ENCODE measurements around the gene MYL7.

Gene MYL7

DNA sequence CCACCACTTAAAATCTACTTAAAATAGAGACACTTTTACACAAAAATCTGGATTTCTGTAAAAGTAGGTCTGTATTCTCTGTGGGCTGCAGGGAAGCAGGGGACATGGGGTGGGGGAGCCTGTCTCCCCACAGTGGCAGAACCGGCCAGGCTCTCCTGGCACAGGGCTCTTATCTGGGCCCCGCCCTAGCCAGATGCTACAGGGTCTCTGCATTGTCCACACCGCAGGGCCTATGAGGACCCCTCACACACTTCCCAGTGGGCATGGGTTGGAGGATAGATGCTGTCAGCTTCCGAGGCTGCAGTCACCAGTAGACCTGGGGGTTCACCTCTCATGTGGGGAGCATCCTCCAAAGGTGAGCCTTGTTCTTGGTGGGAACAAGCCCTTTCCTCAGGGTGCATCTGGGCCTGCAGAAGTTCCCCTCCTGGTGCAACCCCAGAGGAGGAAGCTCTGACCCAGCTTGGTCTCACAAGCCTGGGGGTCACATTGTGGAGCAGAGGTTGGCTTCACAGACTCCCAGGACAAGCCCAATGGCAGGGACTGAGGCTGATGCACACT, 15.4 kb upstream of the MYL7 start:
- Histone ChIP-seq H3K4me3 (ENCODE audit: low read depth, low read length) (no peak overlapping the region), H3K9me3 (ENCODE audit: control insufficient read depth, insufficient read depth, low read length) (no peaks in the 10 kb centered on the region), H3K27me3 (ENCODE audit: control insufficient read depth, insufficient read depth, low read length) (no peaks in the 10 kb centered on the region), H3K36me3 (ENCODE audit: control insufficient read depth, insufficient read depth, low read length) (no peaks in the 10 kb centered on the region), H3K4me1 (ENCODE audit: control insufficient read depth, insufficient read depth, low read length) (peaks cover 4% of the 10 kb centered on the region; the same call in 1 of the 2 replicates), H3K9ac (ENCODE audit: low read depth, low read length) (no peak overlapping the region), H3K27ac (ENCODE audit: low read depth, low read length) (no peak overlapping the region)

DNA sequence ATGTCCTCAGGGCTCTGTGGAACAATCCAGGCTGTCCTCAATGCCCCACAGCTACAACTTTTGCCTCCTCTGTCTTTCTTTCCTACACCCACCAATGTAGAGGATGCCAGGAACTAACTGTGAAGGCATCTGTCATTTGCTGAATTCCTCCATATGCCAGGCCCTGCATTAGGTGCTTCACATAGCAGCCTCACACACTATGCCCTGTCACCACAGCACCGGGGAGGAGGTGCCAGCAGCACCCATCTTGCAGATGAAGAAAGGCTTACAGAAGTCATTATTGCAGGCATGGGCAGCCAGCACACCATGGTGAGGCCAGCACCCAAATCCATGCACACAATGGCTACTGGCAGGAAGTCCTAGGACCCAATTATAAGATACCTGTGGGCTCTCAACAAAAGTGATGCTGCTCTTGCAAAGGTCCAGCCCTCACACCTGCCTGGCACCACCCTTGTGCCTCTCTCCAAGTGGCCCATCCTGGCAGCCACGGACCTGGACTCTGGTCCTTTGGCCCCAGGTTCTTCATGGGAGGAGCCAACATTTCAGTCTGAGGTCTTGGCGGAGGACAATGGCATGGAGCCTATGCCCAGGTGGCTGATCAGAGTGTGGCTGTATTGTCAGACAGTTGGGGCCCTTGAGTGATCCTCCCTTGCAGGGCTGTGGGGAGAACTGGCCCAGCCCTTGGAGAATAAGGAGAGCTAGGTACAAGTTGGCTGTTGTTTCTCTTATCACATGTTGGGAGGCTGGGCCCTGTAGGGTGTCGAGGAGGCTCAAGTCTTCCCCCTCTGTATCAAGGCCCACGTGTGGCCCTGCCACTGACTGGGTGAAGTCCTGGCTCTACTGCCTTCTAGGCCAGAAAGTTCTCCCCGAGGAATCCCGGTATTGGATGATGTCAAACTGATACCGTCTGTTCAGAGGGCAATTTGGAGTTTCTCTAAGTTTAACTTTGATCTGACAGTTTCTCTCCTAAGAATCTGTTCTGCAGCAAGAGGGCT, 14.4 kb upstream of the MYL7 start:
- Histone ChIP-seq H3K9ac (ENCODE audit: low read depth, low read length) (no peak overlapping the region), H3K27me3 (ENCODE audit: control insufficient read depth, insufficient read depth, low read length) (no peaks in the 10 kb centered on the region)

DNA sequence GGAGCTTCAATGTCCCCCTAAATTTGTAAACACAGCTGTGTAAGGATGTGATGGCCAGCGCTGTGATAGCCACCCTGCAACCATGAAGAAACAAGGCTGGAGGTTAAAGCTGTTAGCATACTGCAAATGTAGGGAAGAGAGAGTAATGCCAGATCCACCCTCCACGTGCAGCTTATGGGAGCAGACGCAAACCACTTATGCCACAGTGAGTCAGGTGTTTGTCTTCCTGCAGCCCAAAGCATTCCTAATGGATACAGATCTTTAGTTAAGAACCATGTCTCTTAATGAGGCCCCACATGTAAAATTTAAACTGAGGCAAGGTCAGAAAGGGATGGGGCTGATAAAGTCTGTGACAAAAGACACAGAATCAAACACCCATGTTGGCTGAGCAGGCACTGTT, 13.6 kb upstream of the MYL7 start:
- peaks cover 4% of the 10 kb centered on the region; the same call in 1 of the 2 replicates for H3K4me1 ChIP-seq (ENCODE audit: control insufficient read depth, insufficient read depth, low read length)
- H3K4me3 ChIP-seq (ENCODE audit: low read depth, low read length), result no peak overlapping the region
- H3K27me3 ChIP-seq (ENCODE audit: control insufficient read depth, insufficient read depth, low read length), result no peaks in the 10 kb centered on the region
- H3K27ac ChIP-seq (ENCODE audit: low read depth, low read length), result no peak overlapping the region
- H3K36me3 ChIP-seq (ENCODE audit: control insufficient read depth, insufficient read depth, low read length), result no peaks in the 10 kb centered on the region
- H3K9me3 ChIP-seq (ENCODE audit: control insufficient read depth, insufficient read depth, low read length), result no peaks in the 10 kb centered on the region
- no peak overlapping the region for H3K9ac ChIP-seq (ENCODE audit: low read depth, low read length)

More for the DNA sequence above, 14.4 kb upstream of the MYL7 start:
- Histone ChIP-seq H3K9me3 (ENCODE audit: control insufficient read depth, insufficient read depth, low read length) (no peaks in the 10 kb centered on the region), H3K4me3 (ENCODE audit: low read depth, low read length) (no peak overlapping the region), H3K4me1 (ENCODE audit: control insufficient read depth, insufficient read depth, low read length) (peaks cover 4% of the 10 kb centered on the region; the same call in 1 of the 2 replicates), H3K27ac (ENCODE audit: low read depth, low read length) (no peak overlapping the region), H3K36me3 (ENCODE audit: control insufficient read depth, insufficient read depth, low read length) (no peaks in the 10 kb centered on the region)

DNA sequence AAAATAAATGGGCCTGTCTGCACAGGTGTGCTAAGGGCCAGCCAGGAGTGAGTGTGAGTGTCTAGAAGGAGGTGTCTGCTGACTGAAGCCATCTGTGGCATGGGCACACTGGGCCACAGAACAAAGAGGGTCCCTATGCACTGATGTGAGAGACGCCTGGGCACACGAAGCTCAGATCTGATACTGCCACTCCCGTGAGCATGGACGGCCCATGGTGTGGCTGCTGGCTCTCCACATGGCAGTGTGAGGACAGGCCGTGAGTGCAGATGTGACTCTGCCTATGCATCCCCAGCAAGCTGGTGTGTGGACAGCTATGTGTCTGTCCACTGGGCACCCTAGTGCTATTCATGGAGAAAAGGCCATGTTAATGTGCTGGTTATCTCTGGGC, 12.8 kb upstream of the MYL7 start:
- Histone ChIP-seq H3K4me1 (ENCODE audit: control insufficient read depth, insufficient read depth, low read length) (peaks cover 4% of the 10 kb centered on the region; the same call in 1 of the 2 replicates), H3K27ac (ENCODE audit: low read depth, low read length) (no peak overlapping the region), H3K36me3 (ENCODE audit: control insufficient read depth, insufficient read depth, low read length) (no peaks in the 10 kb centered on the region), H3K4me3 (ENCODE audit: low read depth, low read length) (no peak overlapping the region), H3K9ac (ENCODE audit: low read depth, low read length) (no peak overlapping the region), H3K27me3 (ENCODE audit: control insufficient read depth, insufficient read depth, low read length) (no peaks in the 10 kb centered on the region), H3K9me3 (ENCODE audit: control insufficient read depth, insufficient read depth, low read length) (no peaks in the 10 kb centered on the region)

DNA sequence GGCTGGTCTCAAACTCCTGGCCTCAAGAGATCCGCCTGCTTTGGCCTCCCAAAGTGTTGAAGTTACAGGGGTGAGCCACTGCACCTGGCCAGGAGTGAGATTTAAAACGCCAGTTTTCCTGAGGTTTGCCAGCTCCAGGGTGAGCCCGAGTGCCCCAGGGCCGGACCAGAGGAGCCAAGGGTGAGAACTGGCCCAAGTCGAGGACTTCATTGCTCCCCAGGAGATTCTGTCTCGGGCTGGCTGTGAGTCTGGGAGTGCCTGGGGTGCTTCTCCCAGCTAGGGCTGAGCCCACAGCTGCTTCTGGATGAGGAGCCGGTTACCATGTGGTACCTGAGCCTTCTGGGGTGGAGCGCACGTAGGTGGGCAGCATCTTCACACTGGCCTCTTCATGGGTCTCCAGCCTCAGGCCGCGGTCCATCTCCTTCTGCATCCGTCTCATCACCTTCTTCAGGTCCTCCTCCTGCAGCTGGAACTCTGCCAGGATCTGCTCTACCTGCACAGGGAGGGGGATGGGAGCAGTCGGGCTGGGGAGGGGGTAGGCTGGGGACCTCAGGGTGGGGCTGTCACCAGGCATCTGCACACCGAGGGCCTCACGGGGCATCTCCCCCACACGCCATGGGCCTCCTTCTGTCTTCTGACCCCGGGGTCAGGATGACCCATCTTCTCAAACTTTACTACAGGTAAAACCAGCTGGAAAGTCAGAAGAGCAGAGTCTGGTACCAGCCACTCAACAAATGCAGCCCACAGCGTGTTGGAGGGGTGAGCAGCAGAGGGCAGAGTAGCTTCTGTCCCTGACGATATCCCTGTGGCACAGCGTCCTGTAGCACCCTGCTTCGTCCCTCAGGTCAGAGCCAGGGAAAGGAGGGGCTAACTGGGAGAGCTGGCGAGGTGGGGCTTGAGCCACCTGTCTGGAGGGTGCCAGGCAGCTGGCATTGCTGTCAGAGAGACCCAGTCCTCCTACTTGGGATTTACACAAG, 12.1 kb upstream of the MYL7 start:
- Histone ChIP-seq H3K27ac (ENCODE audit: low read depth, low read length) (no peak overlapping the region), H3K4me3 (ENCODE audit: low read depth, low read length) (no peak overlapping the region)

DNA sequence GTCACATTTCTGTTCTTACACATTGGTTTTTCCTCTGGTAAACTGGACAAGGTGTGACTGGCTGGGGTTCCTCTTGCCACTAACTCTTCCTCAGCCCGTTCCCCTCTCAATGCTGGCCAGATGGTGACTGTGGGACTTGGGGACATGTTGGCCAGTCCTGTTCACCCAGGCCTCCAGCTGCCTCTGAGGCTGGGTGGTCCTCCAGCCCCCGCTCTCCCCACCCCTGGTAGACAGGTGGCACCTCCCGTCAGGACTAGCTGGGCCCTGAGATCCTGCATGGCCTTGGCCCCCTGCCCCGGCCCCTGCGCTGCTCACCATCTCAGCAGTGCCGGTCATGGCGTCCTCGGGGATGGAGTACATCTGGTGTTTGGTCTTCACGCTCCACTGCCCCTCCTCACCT, 10.8 kb upstream of the MYL7 start:
- Histone ChIP-seq H3K27me3 (ENCODE audit: control insufficient read depth, insufficient read depth, low read length) (no peaks in the 10 kb centered on the region), H3K27ac (ENCODE audit: low read depth, low read length) (no peak overlapping the region), H3K9me3 (ENCODE audit: control insufficient read depth, insufficient read depth, low read length) (no peaks in the 10 kb centered on the region), H3K9ac (ENCODE audit: low read depth, low read length) (no peak overlapping the region), H3K4me1 (ENCODE audit: control insufficient read depth, insufficient read depth, low read length) (peaks cover 5% of the 10 kb centered on the region; the same call in 1 of the 2 replicates), H3K36me3 (ENCODE audit: control insufficient read depth, insufficient read depth, low read length) (no peaks in the 10 kb centered on the region), H3K4me3 (ENCODE audit: low read depth, low read length) (no peak overlapping the region)

More for the DNA sequence above, 12.1 kb upstream of the MYL7 start:
- peaks cover 4% of the 10 kb centered on the region; the same call in 1 of the 2 replicates for H3K4me1 ChIP-seq (ENCODE audit: control insufficient read depth, insufficient read depth, low read length)
- H3K9me3 ChIP-seq (ENCODE audit: control insufficient read depth, insufficient read depth, low read length), result no peaks in the 10 kb centered on the region
- no peak overlapping the region for H3K9ac ChIP-seq (ENCODE audit: low read depth, low read length)
- H3K36me3 ChIP-seq (ENCODE audit: control insufficient read depth, insufficient read depth, low read length), result no peaks in the 10 kb centered on the region
- no peaks in the 10 kb centered on the region for H3K27me3 ChIP-seq (ENCODE audit: control insufficient read depth, insufficient read depth, low read length)

DNA sequence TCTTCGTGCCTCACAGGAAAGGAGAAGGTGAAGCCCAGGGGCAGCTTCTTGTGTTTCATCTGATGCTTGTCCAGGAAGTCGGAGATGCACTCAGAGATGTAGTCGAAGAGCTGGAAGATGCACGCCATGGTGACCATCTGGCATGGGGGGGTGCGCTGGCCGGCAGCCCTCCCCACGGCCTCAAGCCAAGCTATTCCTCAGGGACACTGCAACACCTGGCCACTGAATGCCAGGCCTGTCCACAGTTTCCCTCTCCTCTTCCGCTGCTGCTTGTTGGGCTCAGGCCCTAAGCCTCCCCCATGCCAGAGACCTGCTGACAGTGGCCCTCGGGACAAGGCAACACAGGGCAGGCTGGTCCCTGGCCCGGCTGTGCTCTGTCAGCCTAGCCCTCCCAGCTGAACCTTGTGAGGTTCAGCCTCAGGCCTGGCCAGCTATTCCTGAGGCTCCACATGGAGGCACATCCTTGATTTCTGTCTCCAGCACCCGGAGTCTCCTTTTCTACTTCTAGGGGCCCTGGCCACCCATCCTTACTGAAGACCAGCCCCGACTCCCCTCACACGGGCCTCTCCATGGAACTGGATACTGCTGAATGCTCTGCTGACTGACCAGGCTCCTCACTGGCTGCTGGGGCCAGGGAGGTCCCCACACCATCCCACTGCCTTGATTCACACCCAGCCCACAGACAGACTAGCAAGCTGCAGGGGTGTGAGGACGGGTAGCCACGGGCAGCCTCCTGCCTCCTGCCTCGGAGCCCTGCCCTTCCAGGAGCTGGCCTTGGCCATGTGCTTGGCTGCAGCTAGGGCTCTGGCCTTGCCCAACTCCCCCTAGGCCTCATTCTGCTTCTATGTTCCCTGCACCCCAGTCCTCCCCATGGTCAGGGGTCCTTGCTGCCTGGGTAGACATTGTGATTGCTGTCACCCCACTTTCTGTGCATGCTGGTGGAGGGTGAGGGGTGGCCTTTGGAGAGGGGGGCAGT, 10.1 kb upstream of the MYL7 start:
- no peak overlapping the region for H3K4me3 ChIP-seq (ENCODE audit: low read depth, low read length)
- H3K27ac ChIP-seq (ENCODE audit: low read depth, low read length), result no peak overlapping the region
- peaks cover 10% of the 10 kb centered on the region; the same call in 1 of the 2 replicates for H3K4me1 ChIP-seq (ENCODE audit: control insufficient read depth, insufficient read depth, low read length)
- H3K36me3 ChIP-seq (ENCODE audit: control insufficient read depth, insufficient read depth, low read length), result no peaks in the 10 kb centered on the region
- no peak overlapping the region for H3K9ac ChIP-seq (ENCODE audit: low read depth, low read length)
- no peaks in the 10 kb centered on the region for H3K9me3 ChIP-seq (ENCODE audit: control insufficient read depth, insufficient read depth, low read length)
- 0 out of 2 replicates have a peak, but pooled peaks cover 6% of the 10 kb centered on the region for H3K27me3 ChIP-seq (ENCODE audit: control insufficient read depth, insufficient read depth, low read length)

DNA sequence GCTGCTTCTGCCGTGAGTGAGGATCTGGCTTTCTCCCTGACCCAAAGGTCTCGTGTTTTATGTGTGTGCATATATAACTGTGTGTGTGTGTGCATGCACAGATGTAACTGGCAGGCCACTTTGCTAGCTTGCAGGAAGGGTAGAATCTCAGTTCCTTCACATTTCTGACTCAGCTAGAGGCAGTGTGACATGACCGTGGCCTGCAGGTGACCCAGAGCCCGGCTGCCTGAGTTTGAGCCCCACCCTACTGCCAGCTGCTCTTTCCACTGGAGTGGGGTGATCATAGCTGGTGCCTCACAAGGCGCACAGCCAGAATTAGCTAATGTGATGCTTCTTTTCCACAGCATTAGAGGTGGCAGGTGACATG, 9.3 kb upstream of the MYL7 start:
- Histone ChIP-seq H3K4me3 (ENCODE audit: low read depth, low read length) (no peak overlapping the region), H3K27me3 (ENCODE audit: control insufficient read depth, insufficient read depth, low read length) (peaks cover 11% of the 10 kb centered on the region), H3K9ac (ENCODE audit: low read depth, low read length) (no peak overlapping the region), H3K9me3 (ENCODE audit: control insufficient read depth, insufficient read depth, low read length) (no peaks in the 10 kb centered on the region), H3K4me1 (ENCODE audit: control insufficient read depth, insufficient read depth, low read length) (peaks cover 10% of the 10 kb centered on the region; the same call in 1 of the 2 replicates), H3K27ac (ENCODE audit: low read depth, low read length) (no peak overlapping the region), H3K36me3 (ENCODE audit: control insufficient read depth, insufficient read depth, low read length) (no peaks in the 10 kb centered on the region)

DNA sequence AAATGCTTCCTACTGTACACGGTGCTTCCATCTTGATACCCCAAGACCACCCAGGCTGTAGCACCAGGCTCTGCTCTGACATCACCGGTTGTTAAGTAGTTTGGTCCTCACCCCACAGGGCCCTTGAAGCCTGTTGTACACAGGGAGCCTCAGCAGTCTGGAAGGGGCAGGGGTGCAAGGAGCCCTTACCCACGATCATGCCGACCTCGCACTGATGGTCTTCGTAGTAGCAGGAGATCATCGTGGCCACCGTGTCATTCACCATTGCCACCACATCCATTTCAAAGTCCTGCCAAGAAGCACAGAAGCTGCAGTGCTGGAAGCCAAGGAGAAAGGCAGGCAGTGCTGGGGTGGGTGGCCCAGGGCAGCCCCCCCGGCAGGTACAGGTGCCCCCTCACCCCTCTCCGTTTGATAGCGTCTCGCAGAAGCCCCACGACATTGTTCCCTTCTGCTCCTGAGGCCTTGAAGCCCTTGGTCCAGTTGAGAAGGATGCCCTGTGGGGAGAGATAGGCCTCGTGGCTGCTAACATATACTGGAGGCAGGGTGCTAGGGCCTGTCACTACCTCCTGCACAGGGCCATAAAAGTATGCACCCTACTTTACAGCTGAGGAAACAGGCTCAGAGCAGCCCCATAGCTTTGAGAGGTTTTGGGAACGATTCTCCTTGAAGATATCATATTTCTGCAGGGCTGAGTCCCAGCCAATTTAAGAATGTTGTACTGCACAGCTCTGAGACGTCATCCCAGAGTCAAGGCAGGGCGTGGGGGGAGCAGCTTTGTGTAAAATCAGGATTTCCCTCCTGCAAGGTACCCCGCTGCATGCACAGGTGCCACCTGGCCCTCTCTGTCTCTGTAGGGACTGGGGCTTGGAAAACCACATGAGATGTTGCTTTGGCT, 8.7 kb upstream of the MYL7 start:
- no peaks in the 10 kb centered on the region for H3K9me3 ChIP-seq (ENCODE audit: control insufficient read depth, insufficient read depth, low read length)
- no peak overlapping the region for H3K27ac ChIP-seq (ENCODE audit: low read depth, low read length)
- H3K4me3 ChIP-seq (ENCODE audit: low read depth, low read length), result no peak overlapping the region
- H3K9ac ChIP-seq (ENCODE audit: low read depth, low read length), result no peak overlapping the region
- peaks cover 17% of the 10 kb centered on the region for H3K27me3 ChIP-seq (ENCODE audit: control insufficient read depth, insufficient read depth, low read length)
- H3K36me3 ChIP-seq (ENCODE audit: control insufficient read depth, insufficient read depth, low read length), result no peaks in the 10 kb centered on the region
- peaks cover 10% of the 10 kb centered on the region; the same call in 1 of the 2 replicates for H3K4me1 ChIP-seq (ENCODE audit: control insufficient read depth, insufficient read depth, low read length)

Measured in HUES48 (cell line).